Measurements from ENCODE around the gene EXT2.

The EXT2 gene

GRCh38 chr11:44279483-44279882, 184.0 kb downstream of the EXT2 start:
- H2AFZ ChIP-seq (ENCODE audit: low read depth, low read length) = no peak overlapping the region
- H3K14ac ChIP-seq (ENCODE audit: low read length in 2 of 2) = no peak overlapping the region
- no peaks in the 10 kb centered on the region for H3K4me1 ChIP-seq (ENCODE audit: control insufficient read depth, insufficient read depth, low read depth, low read length)
- H2BK120ac ChIP-seq (ENCODE audit: low read depth, low read length) = no peak overlapping the region
- no peak overlapping the region for H3K4ac ChIP-seq (ENCODE audit: low read depth in 1 of 2, low read length in 2 of 2)
- H3K4me2 ChIP-seq (ENCODE audit: low read length, poor library complexity, severe bottlenecking) = no peak overlapping the region
- WGBS = 81% methylated on average over 3 of the region's 6 CpGs
- H3K9ac ChIP-seq (ENCODE audit: low read length) = no peak overlapping the region
- no peak overlapping the region for H2BK5ac ChIP-seq (ENCODE audit: low read depth, low read length, poor library complexity, severe bottlenecking)
- H3K79me1 ChIP-seq (replicated peaks; ENCODE audit: low read length, poor library complexity, severe bottlenecking) = no peaks in the 10 kb centered on the region
- no peak overlapping the region for H3K23ac ChIP-seq (ENCODE audit: low read length in 2 of 2)
- no peak overlapping the region for H3K4me3 ChIP-seq (ENCODE audit: insufficient read depth in 1 of 2, low read depth in 1 of 2, low read length in 2 of 2)
- H3K9me3 ChIP-seq (ENCODE audit: control insufficient read depth, low read length) = no peaks in the 10 kb centered on the region
- H3K36me3 ChIP-seq (ENCODE audit: control insufficient read depth in 1 of 2, insufficient read depth in 2 of 2, low read depth in 1 of 2, low read length in 2 of 2) = no peaks in the 10 kb centered on the region
- H2BK12ac ChIP-seq (ENCODE audit: low read length in 2 of 2) = no peak overlapping the region
- H3K27me3 ChIP-seq (ENCODE audit: control insufficient read depth in 1 of 2, insufficient read depth in 1 of 2, low read length in 2 of 2) = peaks cover 27 to 41% of the 10 kb centered on the region in 2 experiments
- H4K8ac ChIP-seq (ENCODE audit: low read length) = no peak overlapping the region
- H2AK5ac ChIP-seq (ENCODE audit: low read length, severe bottlenecking) = no peak overlapping the region
- no peak for DNase-seq
- no peak overlapping the region for H3K27ac ChIP-seq (ENCODE audit: low read length, poor library complexity, severe bottlenecking)
- no peak overlapping the region for H3K18ac ChIP-seq (ENCODE audit: low read depth in 1 of 2, low read length in 2 of 2)
- no peak overlapping the region for H2BK15ac ChIP-seq (ENCODE audit: low read depth, poor library complexity, severe bottlenecking)
- no peak overlapping the region for H4K91ac ChIP-seq (ENCODE audit: low read length)

- no peak overlapping the region for H3K4me3 ChIP-seq (ENCODE audit: insufficient read depth in 1 of 2, low read depth in 1 of 2, low read length in 2 of 2)
- peaks cover 27 to 39% of the 10 kb centered on the region in 2 experiments for H3K27me3 ChIP-seq (ENCODE audit: control insufficient read depth in 1 of 2, insufficient read depth in 1 of 2, low read length in 2 of 2)
- H2AFZ ChIP-seq (ENCODE audit: low read depth, low read length) = no peak overlapping the region
- H3K23ac ChIP-seq (ENCODE audit: low read length in 2 of 2) = no peak overlapping the region
- H2BK15ac ChIP-seq (ENCODE audit: low read depth, poor library complexity, severe bottlenecking) = no peak overlapping the region
- H2BK5ac ChIP-seq (ENCODE audit: low read depth, low read length, poor library complexity, severe bottlenecking) = no peak overlapping the region
- H3K4ac ChIP-seq (ENCODE audit: low read depth in 1 of 2, low read length in 2 of 2) = no peak overlapping the region
- H3K79me1 ChIP-seq (replicated peaks; ENCODE audit: low read length, poor library complexity, severe bottlenecking) = no peaks in the 10 kb centered on the region
- H3K27ac ChIP-seq (ENCODE audit: low read length, poor library complexity, severe bottlenecking) = no peak overlapping the region
- H2BK12ac ChIP-seq (ENCODE audit: low read length in 2 of 2) = no peak overlapping the region
- no peak overlapping the region for H4K8ac ChIP-seq (ENCODE audit: low read length)
- no peak overlapping the region for H3K14ac ChIP-seq (ENCODE audit: low read length in 2 of 2)
- 86% methylated on average over 7 of the region's 7 CpGs for WGBS
- no peaks in the 10 kb centered on the region for H3K9me3 ChIP-seq (ENCODE audit: control insufficient read depth, low read length)
- H2AK5ac ChIP-seq (ENCODE audit: low read length, severe bottlenecking) = no peak overlapping the region
- H3K18ac ChIP-seq (ENCODE audit: low read depth in 1 of 2, low read length in 2 of 2) = no peak overlapping the region
- no peak overlapping the region for H3K4me2 ChIP-seq (ENCODE audit: low read length, poor library complexity, severe bottlenecking)
- DNase-seq = no peak
- no peak overlapping the region for H3K9ac ChIP-seq (ENCODE audit: low read length)
- H3K36me3 ChIP-seq (ENCODE audit: control insufficient read depth in 1 of 2, insufficient read depth in 2 of 2, low read depth in 1 of 2, low read length in 2 of 2) = no peaks in the 10 kb centered on the region
- no peaks in the 10 kb centered on the region for H3K4me1 ChIP-seq (ENCODE audit: control insufficient read depth, insufficient read depth, low read depth, low read length)
- no peak overlapping the region for H4K91ac ChIP-seq (ENCODE audit: low read length)
- H2BK120ac ChIP-seq (ENCODE audit: low read depth, low read length) = no peak overlapping the region
Observed at GRCh38 chr11:44280257-44280656, 184.8 kb downstream of the EXT2 start.

- no peak overlapping the region for H3K4me2 ChIP-seq (ENCODE audit: low read length, poor library complexity, severe bottlenecking)
- H3K27me3 ChIP-seq (ENCODE audit: control insufficient read depth in 1 of 2, insufficient read depth in 1 of 2, low read length in 2 of 2) = peaks cover 27 to 38% of the 10 kb centered on the region in 2 experiments
- no peak overlapping the region for H3K27ac ChIP-seq (ENCODE audit: low read length, poor library complexity, severe bottlenecking)
- H4K8ac ChIP-seq (ENCODE audit: low read length) = no peak overlapping the region
- H3K23ac ChIP-seq (ENCODE audit: low read length in 2 of 2) = peak overlapping the region in 1 of 2 experiments; percentile 28
- H3K4me1 ChIP-seq (ENCODE audit: control insufficient read depth, insufficient read depth, low read depth, low read length) = peaks cover 3% of the 10 kb centered on the region
- no peak overlapping the region for H4K91ac ChIP-seq (ENCODE audit: low read length)
- no peak overlapping the region for H3K4me3 ChIP-seq (ENCODE audit: insufficient read depth in 1 of 2, low read depth in 1 of 2, low read length in 2 of 2)
- H2BK5ac ChIP-seq (ENCODE audit: low read depth, low read length, poor library complexity, severe bottlenecking) = no peak overlapping the region
- H3K79me1 ChIP-seq (replicated peaks; ENCODE audit: low read length, poor library complexity, severe bottlenecking) = no peaks in the 10 kb centered on the region
- no peak overlapping the region for H2AFZ ChIP-seq (ENCODE audit: low read depth, low read length)
- H3K36me3 ChIP-seq (ENCODE audit: control insufficient read depth in 1 of 2, insufficient read depth in 2 of 2, low read depth in 1 of 2, low read length in 2 of 2) = no peaks in the 10 kb centered on the region
- no peak for DNase-seq
- H2BK12ac ChIP-seq (ENCODE audit: low read length in 2 of 2) = no peak overlapping the region
- H2AK5ac ChIP-seq (ENCODE audit: low read length, severe bottlenecking) = no peak overlapping the region
- WGBS = 95% methylated on average over 9 of the region's 9 CpGs
- peak overlapping the region in 1 of 2 experiments; percentile 58 for H3K14ac ChIP-seq (ENCODE audit: low read length in 2 of 2)
- no peak overlapping the region for H3K4ac ChIP-seq (ENCODE audit: low read depth in 1 of 2, low read length in 2 of 2)
- no peak overlapping the region for H3K18ac ChIP-seq (ENCODE audit: low read depth in 1 of 2, low read length in 2 of 2)
- H2BK120ac ChIP-seq (ENCODE audit: low read depth, low read length) = no peak overlapping the region
- no peaks in the 10 kb centered on the region for H3K9me3 ChIP-seq (ENCODE audit: control insufficient read depth, low read length)
- H3K9ac ChIP-seq (ENCODE audit: low read length) = no peak overlapping the region
- H2BK15ac ChIP-seq (ENCODE audit: low read depth, poor library complexity, severe bottlenecking) = no peak overlapping the region
Observed at GRCh38 chr11:44281151-44281550, 185.7 kb downstream of the EXT2 start.

- H3K9ac ChIP-seq (ENCODE audit: low read length) = no peak overlapping the region
- no peak overlapping the region for H2AFZ ChIP-seq (ENCODE audit: low read depth, low read length)
- no peak overlapping the region for H3K18ac ChIP-seq (ENCODE audit: low read depth in 1 of 2, low read length in 2 of 2)
- no peak overlapping the region for H4K91ac ChIP-seq (ENCODE audit: low read length)
- no peak overlapping the region for H3K27ac ChIP-seq (ENCODE audit: low read length, poor library complexity, severe bottlenecking)
- H2BK120ac ChIP-seq (ENCODE audit: low read depth, low read length) = no peak overlapping the region
- no peak overlapping the region for H2BK5ac ChIP-seq (ENCODE audit: low read depth, low read length, poor library complexity, severe bottlenecking)
- H3K4ac ChIP-seq (ENCODE audit: low read depth in 1 of 2, low read length in 2 of 2) = no peak overlapping the region
- no peak overlapping the region for H2BK15ac ChIP-seq (ENCODE audit: low read depth, poor library complexity, severe bottlenecking)
- 86% methylated on average over 5 of the region's 5 CpGs for WGBS
- no peaks in the 10 kb centered on the region for H3K79me1 ChIP-seq (replicated peaks; ENCODE audit: low read length, poor library complexity, severe bottlenecking)
- no peak overlapping the region for H2BK12ac ChIP-seq (ENCODE audit: low read length in 2 of 2)
- H3K27me3 ChIP-seq (ENCODE audit: control insufficient read depth in 1 of 2, insufficient read depth in 1 of 2, low read length in 2 of 2) = peaks cover 27 to 35% of the 10 kb centered on the region in 2 experiments
- peaks cover 5% of the 10 kb centered on the region for H3K4me1 ChIP-seq (ENCODE audit: control insufficient read depth, insufficient read depth, low read depth, low read length)
- H3K23ac ChIP-seq (ENCODE audit: low read length in 2 of 2) = no peak overlapping the region
- no peaks in the 10 kb centered on the region for H3K36me3 ChIP-seq (ENCODE audit: control insufficient read depth in 1 of 2, insufficient read depth in 2 of 2, low read depth in 1 of 2, low read length in 2 of 2)
- H3K4me2 ChIP-seq (ENCODE audit: low read length, poor library complexity, severe bottlenecking) = no peak overlapping the region
- H4K8ac ChIP-seq (ENCODE audit: low read length) = no peak overlapping the region
- no peak for DNase-seq
- H3K14ac ChIP-seq (ENCODE audit: low read length in 2 of 2) = no peak overlapping the region
- no peak overlapping the region for H2AK5ac ChIP-seq (ENCODE audit: low read length, severe bottlenecking)
- H3K4me3 ChIP-seq (ENCODE audit: insufficient read depth in 1 of 2, low read depth in 1 of 2, low read length in 2 of 2) = no peak overlapping the region
- H3K9me3 ChIP-seq (ENCODE audit: control insufficient read depth, low read length) = no peaks in the 10 kb centered on the region
Observed at GRCh38 chr11:44282620-44283019, 187.1 kb downstream of the EXT2 start.
